Measurements from ENCODE around the gene SLC6A17. TPM values are rescaled to one million over a fixed set of nuclear protein-coding genes. Genes with fewer than 3 reads are reported as not detected.

SLC6A17 gene
- total RNA-seq, 1 donor from 2014 or later: 3.6 TPM

DNA sequence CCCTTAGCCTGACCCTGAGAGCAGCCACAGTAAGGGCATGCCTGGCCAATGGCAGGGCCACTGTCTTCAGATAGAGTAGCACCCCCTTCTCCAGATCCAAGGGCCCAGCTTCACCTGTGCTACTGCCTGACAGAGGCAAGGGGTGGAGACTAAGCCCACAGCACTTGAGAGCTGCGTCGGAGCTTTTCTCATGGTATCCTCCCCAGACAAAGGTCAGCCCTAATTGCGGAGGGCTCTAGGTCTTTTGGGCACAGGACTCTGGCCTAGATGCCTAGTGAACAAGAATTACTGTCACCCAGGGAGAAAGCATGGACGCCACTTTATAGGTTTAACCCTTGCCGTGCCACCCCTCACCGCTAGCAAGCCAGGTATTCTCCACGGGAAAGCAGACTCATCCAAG, 74.9 kb downstream of the SLC6A17 start:
- Histone ChIP-seq H2AFZ (ENCODE audit: low read depth, low read length) (no peak overlapping the region), H3K9ac (ENCODE audit: low read length) (no peak overlapping the region), H3K4me1 (ENCODE audit: insufficient read depth, low read length) (no peaks in the 10 kb centered on the region), H4K20me1 (ENCODE audit: insufficient read depth, low read length) (no peaks in the 10 kb centered on the region), H3K9me3 (ENCODE audit: insufficient read depth, low read depth, low read length) (no peaks in the 10 kb centered on the region), H3K36me3 (ENCODE audit: insufficient read depth, low read length) (no peaks in the 10 kb centered on the region), H3K4me3 (ENCODE audit: insufficient read depth, low read depth, low read length) (no peak overlapping the region), H3K79me2 (ENCODE audit: insufficient read depth, low read length) (no peaks in the 10 kb centered on the region), H3K27ac (ENCODE audit: low read depth, low read length) (no peak overlapping the region), H3K4me2 (ENCODE audit: low read length) (no peak overlapping the region), H3K27me3 (ENCODE audit: insufficient read depth, low read length) (no peaks in the 10 kb centered on the region)
- DNase-seq (ENCODE audit: low read depth) (no peak), FAIRE-seq (no peak)
- H3K4me1 Mint-ChIP-seq (ENCODE audit: low read depth, unreplicated experiment): peaks cover 3% of the 10 kb centered on the region
- H3K9me3 Mint-ChIP-seq (ENCODE audit: unreplicated experiment): peaks cover 5% of the 10 kb centered on the region
- H3K4me3 Mint-ChIP-seq (ENCODE audit: unreplicated experiment): no peak overlapping the region
- peaks cover 67% of the 10 kb centered on the region for H3K27me3 Mint-ChIP-seq (ENCODE audit: low read depth, unreplicated experiment)
- peaks cover 8% of the 10 kb centered on the region for H3K36me3 Mint-ChIP-seq (ENCODE audit: low read depth, unreplicated experiment)
- TF ChIP-seq CTCF (IDR thresholded peaks at IDR 0.05; ENCODE audit: insufficient read depth, low read depth, low read length): no peak
- no peak for TF ChIP-seq EZH2 (IDR thresholded peaks at IDR 0.05; ENCODE audit: insufficient read depth, low read length)
- no peak overlapping the region for H3K27ac Mint-ChIP-seq (ENCODE audit: unreplicated experiment)

DNA sequence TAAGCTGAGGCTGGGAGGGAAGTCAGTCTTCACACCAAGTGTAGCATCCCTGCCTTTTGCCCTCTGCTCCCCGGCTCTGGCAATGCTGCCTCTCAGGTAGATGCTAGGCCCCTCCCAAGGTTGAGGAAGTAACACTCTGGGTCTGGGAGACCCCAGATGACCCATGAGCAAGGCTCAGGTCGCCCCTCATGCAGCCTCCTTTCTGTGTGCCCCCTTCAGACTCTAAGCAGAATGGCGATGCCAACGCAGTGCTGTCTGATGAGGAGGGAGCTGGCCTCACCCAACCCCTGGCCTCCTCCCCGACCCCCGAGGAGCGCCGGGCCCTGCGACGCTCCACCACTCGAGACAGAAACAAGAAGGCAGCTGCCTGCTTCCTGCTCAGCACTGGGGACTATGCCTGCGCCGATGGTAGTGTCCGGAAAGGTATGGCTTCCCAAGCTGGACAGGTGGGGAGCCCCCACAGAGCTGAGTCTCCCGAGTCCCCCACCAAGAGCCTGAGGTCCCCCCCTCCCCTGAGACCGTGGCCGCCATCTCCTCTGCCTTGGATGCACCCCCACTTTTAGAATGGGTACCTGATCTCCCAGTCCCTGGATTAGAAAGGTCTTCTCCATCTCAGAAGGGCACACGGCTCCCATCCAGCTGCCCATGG, 75.6 kb downstream of the SLC6A17 start:
- H3K4me3 Mint-ChIP-seq (ENCODE audit: unreplicated experiment): no peak overlapping the region
- no peak overlapping the region for H3K27ac ChIP-seq (ENCODE audit: low read depth, low read length)
- no peak for FAIRE-seq

More for the DNA sequence above, 75.6 kb downstream of the SLC6A17 start:
- no peaks in the 10 kb centered on the region for H3K4me1 ChIP-seq (ENCODE audit: insufficient read depth, low read length)
- no peak for TF ChIP-seq CTCF (IDR thresholded peaks at IDR 0.05; ENCODE audit: insufficient read depth, low read depth, low read length)
- TF ChIP-seq EZH2 (IDR thresholded peaks at IDR 0.05; ENCODE audit: insufficient read depth, low read length): no peak
- no peak for DNase-seq (ENCODE audit: low read depth)
- no peak overlapping the region for H2AFZ ChIP-seq (ENCODE audit: low read depth, low read length)
- no peaks in the 10 kb centered on the region for H3K79me2 ChIP-seq (ENCODE audit: insufficient read depth, low read length)
- H3K9me3 Mint-ChIP-seq (ENCODE audit: unreplicated experiment): peaks cover 5% of the 10 kb centered on the region
- H3K27ac Mint-ChIP-seq (ENCODE audit: unreplicated experiment): no peak overlapping the region
- peaks cover 7% of the 10 kb centered on the region for H3K4me1 Mint-ChIP-seq (ENCODE audit: low read depth, unreplicated experiment)
- no peak overlapping the region for H3K4me2 ChIP-seq (ENCODE audit: low read length)
- H3K9me3 ChIP-seq (ENCODE audit: insufficient read depth, low read depth, low read length): no peaks in the 10 kb centered on the region
- peaks cover 62% of the 10 kb centered on the region for H3K27me3 Mint-ChIP-seq (ENCODE audit: low read depth, unreplicated experiment)
- no peak overlapping the region for H3K4me3 ChIP-seq (ENCODE audit: insufficient read depth, low read depth, low read length)
- no peaks in the 10 kb centered on the region for H4K20me1 ChIP-seq (ENCODE audit: insufficient read depth, low read length)
- no peaks in the 10 kb centered on the region for H3K36me3 ChIP-seq (ENCODE audit: insufficient read depth, low read length)
- H3K9ac ChIP-seq (ENCODE audit: low read length): no peak overlapping the region
- peaks cover 8% of the 10 kb centered on the region for H3K36me3 Mint-ChIP-seq (ENCODE audit: low read depth, unreplicated experiment)
- H3K27me3 ChIP-seq (ENCODE audit: insufficient read depth, low read length): no peaks in the 10 kb centered on the region

Data from astrocyte (in vitro differentiated cells and primary cell).